ENCODE measurements around the gene CRACR2A. TPM values are rescaled to one million over a fixed set of nuclear protein-coding genes. Genes with fewer than 3 reads are reported as not detected.

The CRACR2A gene
- total and polyA plus RNA-seq, 9 of the 15 experiments (the other 6 are each of a cell fraction or from before 2014, with no cell fraction given) = 2.1 to 15.1 (median 10.4) TPM

DNA sequence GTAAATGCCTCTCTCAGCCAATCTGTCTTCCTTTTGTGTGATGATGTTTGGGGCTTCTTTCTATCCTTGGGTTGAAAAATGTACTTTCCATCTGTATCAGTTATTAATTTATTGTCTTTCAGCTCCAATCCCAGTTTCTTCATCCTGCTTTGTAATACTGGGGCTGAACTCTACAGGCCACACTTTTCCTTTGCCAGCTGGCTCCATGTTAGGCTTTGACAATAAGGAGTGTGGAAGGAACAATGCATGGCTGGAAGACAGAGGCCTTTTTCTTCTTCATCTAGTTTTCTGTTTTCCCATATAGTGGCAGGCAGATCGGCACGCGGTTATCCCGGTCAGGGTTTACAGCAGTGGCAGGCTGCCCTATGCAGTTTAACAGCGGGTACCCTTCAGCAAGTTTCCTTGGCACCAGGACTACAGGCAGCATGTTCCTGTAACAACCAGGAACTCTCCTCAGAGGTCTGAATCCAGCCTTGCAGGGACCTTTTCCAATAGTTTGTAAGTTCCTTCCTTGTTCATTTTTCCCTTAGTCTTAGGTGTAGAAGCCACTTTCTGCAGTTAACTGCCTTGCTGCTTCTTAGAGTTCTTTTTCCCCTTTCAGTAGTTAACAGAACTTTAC is 38.5 kb upstream of the CRACR2A start:
- no peak overlapping the region for H3K27ac ChIP-seq (ENCODE audit: extremely low read depth, low read depth, low read length)
- DNase-seq (ENCODE audit: extremely low read depth in 1 of 4, low spot score in 3 of 4) = no peak
- in situ Hi-C loops (cut with MboI) (no loop called here), intact Hi-C loops (cut with micrococcal nuclease) (no loop called here)
- no peaks in the 10 kb centered on the region for H4K20me1 ChIP-seq (replicated peaks; ENCODE audit: control insufficient read depth, insufficient read depth, low read length)
- no peaks in the 10 kb centered on the region for H3K36me3 ChIP-seq (ENCODE audit: control insufficient read depth, insufficient read depth, low read length)
- H3K9ac ChIP-seq (ENCODE audit: insufficient read depth in 1 of 2, low read depth in 2 of 2, low read length in 2 of 2) = no peak overlapping the region
- ChIA-PET CTCF (ENCODE audit: low intra/inter-chr PET ratio) (no interaction called here), POLR2A (no interaction called here)
- 4% methylated on average over 5 of the region's 5 CpGs for WGBS (ENCODE audit: insufficient coverage, low coverage, missing lambda C conversion rate)
- no peak for ATAC-seq
- H2AFZ ChIP-seq (ENCODE audit: low read depth, low read length) = no peak overlapping the region
- no peak overlapping the region for H3K4me3 ChIP-seq
- no TSS peak for BruUV-seq (replicated peaks)
- TF ChIP-seq ZKSCAN1 (IDR thresholded peaks at IDR 0.05; ENCODE audit: low read depth, low read length) (no peak), SMARCE1 (IDR thresholded peaks at IDR 0.05) (no peak), ZFP1 (CRISPR knock-in tag; IDR thresholded peaks at IDR 0.05) (no peak), FOSL1 (tag; conservative IDR thresholded peaks at IDR 0.05) (no peak)
- H3K9me3 ChIP-seq (replicated peaks; ENCODE audit: control insufficient read depth, insufficient read depth, low read depth, low read length) = no peaks in the 10 kb centered on the region
- no peaks in the 10 kb centered on the region for H3K9me1 ChIP-seq (ENCODE audit: control insufficient read depth, insufficient read depth, low read length)
- no peaks in the 10 kb centered on the region for H3K79me2 ChIP-seq (ENCODE audit: control insufficient read depth, insufficient read depth, low read length)
- H3K4me2 ChIP-seq (ENCODE audit: insufficient read depth, low read length) = no peak overlapping the region
- H3K27me3 ChIP-seq (ENCODE audit: control insufficient read depth in 2 of 2, insufficient read depth in 2 of 2, low read length in 2 of 2) = no peaks in the 10 kb centered on the region; a peak in 1 of 5 replicates
- no peak for FAIRE-seq
- no peaks in the 10 kb centered on the region for H3K4me1 ChIP-seq (replicated peaks in 1 of 2; ENCODE audit: control insufficient read depth in 2 of 2, insufficient read depth in 2 of 2, low read length in 2 of 2)

DNA sequence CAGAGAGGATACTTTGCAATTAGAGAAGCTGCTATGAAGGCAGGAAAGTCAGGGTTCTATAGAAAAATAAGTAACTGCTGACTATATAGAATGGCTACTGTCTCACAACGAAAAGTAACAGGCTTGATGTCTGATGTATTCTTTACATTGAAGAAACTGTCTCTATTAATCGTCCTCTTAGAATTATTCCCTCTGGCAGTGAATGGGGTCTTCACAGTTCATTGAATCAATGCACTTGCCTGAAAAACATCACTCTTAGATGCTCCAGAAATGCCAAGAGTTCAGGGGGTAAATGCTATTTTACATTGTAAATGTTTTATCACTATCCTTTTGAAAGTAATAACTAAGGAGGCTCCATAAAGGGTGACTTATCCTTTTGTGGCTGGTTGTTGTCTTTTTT is 37.7 kb upstream of the CRACR2A start:
- Histone ChIP-seq H3K79me2 (ENCODE audit: control insufficient read depth, insufficient read depth, low read length) (no peaks in the 10 kb centered on the region), H3K36me3 (ENCODE audit: control insufficient read depth, insufficient read depth, low read length) (no peaks in the 10 kb centered on the region), H3K9me3 (replicated peaks; ENCODE audit: control insufficient read depth, insufficient read depth, low read depth, low read length) (no peaks in the 10 kb centered on the region), H3K9me1 (ENCODE audit: control insufficient read depth, insufficient read depth, low read length) (no peaks in the 10 kb centered on the region), H2AFZ (ENCODE audit: low read depth, low read length) (no peak overlapping the region), H3K9ac (ENCODE audit: insufficient read depth in 1 of 2, low read depth in 2 of 2, low read length in 2 of 2) (no peak overlapping the region), H3K4me2 (ENCODE audit: insufficient read depth, low read length) (no peak overlapping the region), H3K27ac (ENCODE audit: extremely low read depth, low read depth, low read length) (no peak overlapping the region), H3K4me3 (no peak overlapping the region), H3K27me3 (ENCODE audit: control insufficient read depth in 2 of 2, insufficient read depth in 2 of 2, low read length in 2 of 2) (no peaks in the 10 kb centered on the region; a peak in 1 of 5 replicates), H3K4me1 (replicated peaks in 1 of 2; ENCODE audit: control insufficient read depth in 2 of 2, insufficient read depth in 2 of 2, low read length in 2 of 2) (no peaks in the 10 kb centered on the region), H4K20me1 (replicated peaks; ENCODE audit: control insufficient read depth, insufficient read depth, low read length) (no peaks in the 10 kb centered on the region)
- in situ Hi-C loops (cut with MboI) = no loop called here
- ChIA-PET CTCF (ENCODE audit: low intra/inter-chr PET ratio) (no interaction called here), POLR2A (no interaction called here)
- 0% methylated on average over 2 of the region's 2 CpGs for WGBS (ENCODE audit: insufficient coverage, low coverage, missing lambda C conversion rate)
- intact Hi-C loops (cut with micrococcal nuclease) = no loop called here
- BruUV-seq (replicated peaks) = no TSS peak
- no peak for DNase-seq (ENCODE audit: extremely low read depth in 1 of 4, low spot score in 3 of 4)
- FAIRE-seq = no peak
- no peak for ATAC-seq
- TF ChIP-seq ZNF586 (CRISPR knock-in tag; conservative IDR thresholded peaks at IDR 0.05) = no peak
- no peak for TF ChIP-seq E2F3 (CRISPR knock-in tag; IDR thresholded peaks at IDR 0.05)
- no peak for TF ChIP-seq ZNF830 (CRISPR knock-in tag; IDR thresholded peaks at IDR 0.05)
- TF ChIP-seq, protein P1, sequence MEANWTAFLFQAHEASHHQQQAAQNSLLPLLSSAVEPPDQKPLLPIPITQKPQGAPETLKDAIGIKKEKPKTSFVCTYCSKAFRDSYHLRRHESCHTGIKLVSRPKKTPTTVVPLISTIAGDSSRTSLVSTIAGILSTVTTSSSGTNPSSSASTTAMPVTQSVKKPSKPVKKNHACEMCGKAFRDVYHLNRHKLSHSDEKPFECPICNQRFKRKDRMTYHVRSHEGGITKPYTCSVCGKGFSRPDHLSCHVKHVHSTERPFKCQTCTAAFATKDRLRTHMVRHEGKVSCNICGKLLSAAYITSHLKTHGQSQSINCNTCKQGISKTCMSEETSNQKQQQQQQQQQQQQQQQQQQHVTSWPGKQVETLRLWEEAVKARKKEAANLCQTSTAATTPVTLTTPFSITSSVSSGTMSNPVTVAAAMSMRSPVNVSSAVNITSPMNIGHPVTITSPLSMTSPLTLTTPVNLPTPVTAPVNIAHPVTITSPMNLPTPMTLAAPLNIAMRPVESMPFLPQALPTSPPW (CRISPR knock-in tag; IDR thresholded peaks at IDR 0.05) = no peak
- TF ChIP-seq, protein P2, sequence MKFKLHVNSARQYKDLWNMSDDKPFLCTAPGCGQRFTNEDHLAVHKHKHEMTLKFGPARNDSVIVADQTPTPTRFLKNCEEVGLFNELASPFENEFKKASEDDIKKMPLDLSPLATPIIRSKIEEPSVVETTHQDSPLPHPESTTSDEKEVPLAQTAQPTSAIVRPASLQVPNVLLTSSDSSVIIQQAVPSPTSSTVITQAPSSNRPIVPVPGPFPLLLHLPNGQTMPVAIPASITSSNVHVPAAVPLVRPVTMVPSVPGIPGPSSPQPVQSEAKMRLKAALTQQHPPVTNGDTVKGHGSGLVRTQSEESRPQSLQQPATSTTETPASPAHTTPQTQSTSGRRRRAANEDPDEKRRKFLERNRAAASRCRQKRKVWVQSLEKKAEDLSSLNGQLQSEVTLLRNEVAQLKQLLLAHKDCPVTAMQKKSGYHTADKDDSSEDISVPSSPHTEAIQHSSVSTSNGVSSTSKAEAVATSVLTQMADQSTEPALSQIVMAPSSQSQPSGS (CRISPR knock-in tag; IDR thresholded peaks at IDR 0.05) = no peak
- no peak for TF ChIP-seq ELF4 (CRISPR knock-in tag; IDR thresholded peaks at IDR 0.05)
- no peak for TF ChIP-seq MCM5 (IDR thresholded peaks at IDR 0.05; ENCODE audit: low read depth)
- TF ChIP-seq BRCA1 (IDR thresholded peaks at IDR 0.05) = no peak
- no peak for TF ChIP-seq BRCA1 (CRISPR knock-in tag; IDR thresholded peaks at IDR 0.05)
- no peak for TF ChIP-seq CXXC5 (CRISPR knock-in tag; IDR thresholded peaks at IDR 0.05)
- no peak for TF ChIP-seq NBN (IDR thresholded peaks at IDR 0.05; ENCODE audit: low read depth)
- TF ChIP-seq PHB (CRISPR knock-in tag; IDR thresholded peaks at IDR 0.05) = no peak
- no peak for TF ChIP-seq ZNF124 (CRISPR knock-in tag; IDR thresholded peaks at IDR 0.05)
- no peak for TF ChIP-seq RHOXF2B (CRISPR knock-in tag; conservative IDR thresholded peaks at IDR 0.05)

Data from K562 (cell line).